GM19193 (cell line): ENCODE data around the gene PIH1D1.

Source experiments
- POLR2A ChIP-seq: IDR thresholded peaks from 4 replicates; pipeline ENCODE4 v1.6.1; 2011; ENCODE audit not compliant: insufficient read depth, insufficient read length; ENCODE audit errors: extremely low read depth

The PIH1D1 gene

DNA sequence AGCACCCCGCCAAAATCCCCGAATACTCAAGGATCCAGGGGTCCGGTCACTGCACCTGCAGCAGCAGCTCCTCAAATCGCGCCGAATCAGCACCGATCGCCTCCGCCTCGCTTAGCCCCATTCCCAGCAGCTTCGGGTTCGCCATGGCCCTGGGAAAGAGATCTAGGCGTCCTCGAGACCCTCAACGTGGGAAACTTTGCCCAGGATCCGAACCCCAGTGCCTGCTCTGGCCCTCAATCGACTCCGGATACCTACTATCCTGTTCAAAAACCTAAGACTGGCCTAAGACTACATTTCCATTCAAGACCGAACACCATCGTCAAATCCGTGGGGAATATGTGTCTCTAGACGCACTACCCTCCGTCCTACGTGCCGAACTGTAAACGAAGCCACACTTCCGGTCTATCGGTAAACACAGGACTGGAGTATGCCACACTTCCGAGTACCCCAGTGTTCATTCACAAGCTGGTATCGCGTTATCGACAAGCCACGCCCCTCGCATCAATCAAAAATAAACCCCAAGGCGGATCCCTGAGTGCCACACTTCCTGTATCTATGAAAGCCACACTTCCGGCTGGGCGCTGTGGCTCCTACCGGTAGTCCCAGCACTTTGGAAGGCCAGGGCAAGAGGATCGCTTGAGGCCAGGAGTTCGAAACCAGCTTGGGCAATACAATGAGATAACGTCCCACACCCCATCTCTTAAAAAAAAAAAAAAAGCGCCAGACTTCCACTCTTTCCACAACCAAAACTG, at the start of gene PIH1D1:
TSS of gene PIH1D1 (minus strand) at position 385 of the 752 bp plus-strand sequence. CDS start at position 145, 240 bp downstream.
- TF ChIP-seq POLR2A: peak; percentile 67

GRCh38 chr19:49499030-49499670, 47.5 kb upstream of the PIH1D1 start:
- peak; percentile 39 for TF ChIP-seq POLR2A

GRCh38 chr19:49498475-49498874, 46.9 kb upstream of the PIH1D1 start:
- no peak for TF ChIP-seq POLR2A

DNA sequence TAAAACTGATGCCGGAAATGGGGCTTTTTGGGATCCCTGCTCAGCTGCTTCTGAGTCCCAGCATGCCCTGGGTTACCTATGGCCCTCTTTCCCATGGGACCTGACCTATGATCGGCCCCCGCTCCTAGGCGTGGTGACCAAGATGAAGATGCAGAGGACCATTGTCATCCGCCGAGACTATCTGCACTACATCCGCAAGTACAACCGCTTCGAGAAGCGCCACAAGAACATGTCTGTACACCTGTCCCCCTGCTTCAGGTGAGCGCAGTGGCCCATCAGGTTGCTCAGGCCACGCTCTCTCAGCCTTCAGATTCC, 46.1 kb upstream of the PIH1D1 start:
- no peak for TF ChIP-seq POLR2A

DNA sequence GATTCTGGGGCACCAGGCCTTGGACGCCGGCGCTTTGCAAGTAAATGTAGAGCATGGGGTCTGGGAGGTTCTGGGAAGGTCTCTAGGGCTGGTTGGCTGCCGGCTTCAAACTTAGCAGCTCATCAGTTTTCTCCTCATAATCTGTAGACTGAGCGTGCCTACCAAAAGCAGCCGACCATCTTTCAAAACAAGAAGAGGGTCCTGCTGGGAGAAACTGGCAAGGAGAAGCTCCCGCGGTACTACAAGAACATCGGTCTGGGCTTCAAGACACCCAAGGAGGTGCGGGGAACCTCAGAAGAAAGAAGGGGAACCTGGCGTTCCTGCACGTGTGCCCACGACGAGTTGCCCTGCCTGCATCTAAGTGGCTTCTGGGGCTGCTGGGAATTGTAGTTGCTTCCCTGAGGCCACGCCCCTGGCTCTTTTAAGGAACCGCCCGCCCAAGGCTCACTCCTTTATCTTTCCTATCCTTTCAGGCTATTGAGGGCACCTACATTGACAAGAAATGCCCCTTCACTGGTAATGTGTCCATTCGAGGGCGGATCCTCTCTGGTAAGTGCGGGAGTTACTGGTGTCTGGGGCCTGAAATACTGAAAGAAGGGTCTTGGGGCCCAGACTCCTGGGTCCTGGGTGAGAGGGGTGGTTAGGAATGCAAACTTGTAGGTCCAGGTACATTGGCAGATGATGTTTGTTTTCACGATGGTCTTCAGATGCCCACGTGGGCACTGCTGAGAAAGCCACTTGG, 45.6 kb upstream of the PIH1D1 start:
- TF ChIP-seq POLR2A: peak; percentile 26

DNA sequence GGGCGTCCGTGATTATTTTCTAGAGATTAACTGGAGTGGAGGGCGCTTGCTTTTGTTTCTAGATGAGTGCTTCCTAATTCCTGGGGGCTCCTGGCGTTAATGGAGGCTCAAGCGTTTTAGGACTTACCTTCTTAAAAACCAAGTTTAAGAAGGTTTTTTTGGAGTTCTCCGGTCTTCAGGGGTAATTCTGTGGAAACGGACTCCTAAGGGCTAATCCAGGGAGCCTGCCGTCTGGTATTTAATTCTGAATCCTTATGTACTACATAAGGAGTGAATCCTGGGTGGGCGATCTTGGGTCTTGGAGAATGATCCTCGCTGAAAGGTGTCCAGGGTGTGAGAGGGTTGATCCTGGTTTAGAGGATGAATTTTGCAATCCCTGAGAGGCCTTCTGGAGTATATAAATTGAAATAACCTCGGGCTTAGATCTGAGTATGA, 45.0 kb upstream of the PIH1D1 start:
- no peak for TF ChIP-seq POLR2A

GRCh38 chr19:49492573-49493405, 41.2 kb upstream of the PIH1D1 start:
- TF ChIP-seq POLR2A: no peak

DNA sequence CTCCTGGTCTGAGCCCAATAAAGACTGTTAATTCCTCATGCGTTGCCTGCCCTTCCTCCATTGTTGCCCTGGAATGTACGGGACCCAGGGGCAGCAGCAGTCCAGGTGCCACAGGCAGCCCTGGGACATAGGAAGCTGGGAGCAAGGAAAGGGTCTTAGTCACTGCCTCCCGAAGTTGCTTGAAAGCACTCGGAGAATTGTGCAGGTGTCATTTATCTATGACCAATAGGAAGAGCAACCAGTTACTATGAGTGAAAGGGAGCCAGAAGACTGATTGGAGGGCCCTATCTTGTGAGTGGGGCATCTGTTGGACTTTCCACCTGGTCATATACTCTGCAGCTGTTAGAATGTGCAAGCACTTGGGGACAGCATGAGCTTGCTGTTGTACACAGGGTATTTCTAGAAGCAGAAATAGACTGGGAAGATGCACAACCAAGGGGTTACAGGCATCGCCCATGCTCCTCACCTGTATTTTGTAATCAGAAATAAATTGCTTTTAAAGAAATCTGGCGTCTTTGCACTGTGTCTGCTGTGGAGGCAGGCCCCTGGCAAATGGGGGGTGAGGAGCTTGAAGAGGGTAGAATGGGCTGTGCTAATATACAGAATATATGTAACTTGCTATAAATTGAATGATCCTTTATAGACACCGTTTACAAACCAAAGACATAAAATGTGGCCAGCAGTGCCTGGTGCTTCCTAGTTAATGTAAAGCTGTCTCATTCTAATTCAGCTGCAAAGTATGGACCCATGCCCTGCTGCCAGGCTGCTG, 40.4 kb upstream of the PIH1D1 start:
- TF ChIP-seq POLR2A: no peak

GRCh38 chr19:49491030-49491803, 39.6 kb upstream of the PIH1D1 start:
- TF ChIP-seq POLR2A: peak; percentile 52

GRCh38 chr19:49490287-49491029, 38.8 kb upstream of the PIH1D1 start:
- TF ChIP-seq POLR2A: peak; percentile 52

GRCh38 chr19:49489601-49490167, 38.1 kb upstream of the PIH1D1 start:
- TF ChIP-seq POLR2A: peak; percentile 18

DNA sequence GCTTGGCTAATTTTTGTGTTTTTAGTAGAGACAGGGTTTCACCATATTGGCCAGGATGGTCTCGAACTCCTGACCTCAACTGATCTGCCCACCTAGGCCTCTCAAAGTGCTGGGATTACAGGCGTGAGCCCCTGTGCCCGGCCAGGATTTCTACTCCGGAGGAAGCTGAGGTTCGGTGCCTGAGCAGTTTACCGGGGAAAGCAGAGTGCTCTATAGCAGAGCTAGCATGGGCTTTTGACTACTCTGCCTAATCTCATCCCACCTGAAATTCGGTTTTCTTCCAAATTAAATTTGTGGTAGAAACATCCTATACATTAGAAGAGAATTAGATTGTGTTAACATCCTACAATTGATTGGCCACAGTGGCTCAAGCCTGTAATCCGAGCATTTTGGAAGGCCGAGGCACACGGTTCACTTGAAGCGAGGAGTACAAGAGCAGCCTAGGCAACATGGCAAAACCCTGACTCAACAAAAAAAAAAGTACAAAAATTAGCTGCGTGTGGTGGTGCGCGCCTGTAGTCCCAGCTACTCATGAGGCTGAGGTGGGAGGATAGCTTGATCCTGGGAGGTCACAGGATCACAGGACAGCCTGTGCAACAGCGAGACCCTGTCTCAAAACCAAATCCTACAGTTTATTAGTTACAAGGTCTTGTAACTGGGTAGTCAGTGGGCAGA, 37.4 kb upstream of the PIH1D1 start:
- no peak for TF ChIP-seq POLR2A
